GM19438 (cell line): ENCODE data around the gene GGN.
"Not testable (repeated sequence)": the region's sequence is repeated elsewhere in the genome, so short reads cannot be mapped to it uniquely, and the experiment has no call there.

ENCODE experiments used
- ATAC-seq: cut with Tn5 transposase; IDR thresholded peaks from one replicate; pipeline ENCODE4 v1.9.1; 2021; ENCODE audit warnings: low read depth; ENCODE audit not compliant: unreplicated experiment

Gene GGN

DNA sequence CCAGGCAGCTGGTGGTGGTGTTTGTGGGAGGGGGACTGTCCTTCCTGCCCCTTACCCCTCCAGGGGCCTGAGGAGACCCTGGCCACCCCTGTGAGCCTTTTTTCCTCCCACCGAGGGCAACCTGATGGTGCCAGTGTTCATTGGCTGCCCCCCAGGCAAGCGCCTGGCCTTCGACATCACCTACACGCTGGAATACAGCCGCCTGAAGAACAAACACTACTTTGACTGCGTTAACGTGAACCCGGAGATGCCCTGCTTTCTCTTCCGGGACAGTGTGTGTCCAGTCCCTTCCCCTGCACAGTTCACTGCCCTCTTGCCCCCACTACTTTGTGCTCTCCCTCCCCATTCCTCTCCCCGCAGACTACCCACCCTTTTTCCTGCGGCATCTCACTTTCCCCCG is 20.8 kb downstream of the GGN start:
- no peak for ATAC-seq

- ATAC-seq: not testable (repeated sequence)
These were observed 24.7 kb downstream of the GGN start for GRCh38 chr19:38362946-38363688.

DNA sequence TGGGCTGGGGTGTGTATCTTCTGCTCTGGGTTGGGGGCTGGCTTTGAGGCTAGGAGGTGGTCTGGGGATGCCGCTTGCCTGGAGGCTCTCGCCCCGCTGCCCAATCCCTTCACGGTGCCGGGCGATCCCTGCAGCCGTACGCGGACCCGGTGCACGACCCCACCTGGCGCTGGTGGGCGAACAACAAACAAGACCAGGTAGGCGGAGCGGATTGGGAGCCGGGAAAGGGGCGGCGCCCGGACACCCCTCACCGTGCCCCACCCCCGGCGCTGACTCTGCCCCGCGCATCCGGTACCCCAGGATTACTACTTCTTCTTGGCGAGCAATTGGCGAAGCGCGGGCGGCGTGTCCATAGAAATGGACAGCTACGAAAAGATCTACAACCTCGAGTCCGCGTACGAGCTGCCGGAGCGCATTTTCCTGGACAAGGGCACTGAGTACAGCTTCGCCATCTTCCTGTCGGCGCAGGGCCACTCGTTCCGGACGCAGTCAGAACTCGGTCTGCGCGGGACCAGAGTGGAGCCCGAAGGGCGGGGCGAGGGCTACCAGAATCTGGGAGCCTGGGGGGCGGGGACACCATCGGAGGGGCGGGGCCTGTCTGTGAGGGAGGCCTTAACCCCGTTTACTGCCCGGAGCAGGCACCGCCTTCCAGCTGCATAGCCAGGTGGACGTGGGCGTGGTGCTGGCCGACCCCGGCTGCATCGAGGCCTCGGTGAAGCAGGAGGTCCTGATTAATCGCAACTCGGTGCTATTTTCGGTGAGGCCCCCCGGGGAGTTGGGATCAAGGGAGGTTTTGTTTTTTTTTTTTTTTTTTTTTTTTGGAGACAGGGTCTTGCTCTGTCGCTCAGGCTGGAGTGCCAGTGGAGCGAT is 25.5 kb downstream of the GGN start:
- peak; percentile 51 for ATAC-seq

DNA sequence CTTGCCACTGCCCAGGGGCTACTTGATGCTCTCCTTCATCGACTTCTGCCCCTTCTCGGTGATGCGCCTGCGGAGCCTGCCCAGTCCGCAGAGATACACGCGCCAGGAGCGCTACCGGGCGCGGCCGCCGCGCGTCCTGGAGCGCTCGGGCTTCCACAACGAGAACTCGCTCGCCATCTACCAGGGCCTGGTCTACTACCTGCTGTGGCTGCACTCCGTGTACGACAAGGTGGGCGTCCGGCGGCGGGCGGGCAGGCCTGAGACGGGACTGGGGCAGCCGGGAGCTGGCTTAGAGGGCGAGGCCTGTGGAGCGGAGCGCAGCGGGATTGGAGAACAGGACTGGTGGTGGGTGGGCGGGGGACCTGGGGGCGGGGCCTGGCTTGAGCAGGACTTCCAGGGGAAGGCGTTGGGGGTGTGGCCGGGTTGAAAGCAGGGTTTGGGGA is 26.2 kb downstream of the GGN start:
- peak; percentile 43 for ATAC-seq

DNA sequence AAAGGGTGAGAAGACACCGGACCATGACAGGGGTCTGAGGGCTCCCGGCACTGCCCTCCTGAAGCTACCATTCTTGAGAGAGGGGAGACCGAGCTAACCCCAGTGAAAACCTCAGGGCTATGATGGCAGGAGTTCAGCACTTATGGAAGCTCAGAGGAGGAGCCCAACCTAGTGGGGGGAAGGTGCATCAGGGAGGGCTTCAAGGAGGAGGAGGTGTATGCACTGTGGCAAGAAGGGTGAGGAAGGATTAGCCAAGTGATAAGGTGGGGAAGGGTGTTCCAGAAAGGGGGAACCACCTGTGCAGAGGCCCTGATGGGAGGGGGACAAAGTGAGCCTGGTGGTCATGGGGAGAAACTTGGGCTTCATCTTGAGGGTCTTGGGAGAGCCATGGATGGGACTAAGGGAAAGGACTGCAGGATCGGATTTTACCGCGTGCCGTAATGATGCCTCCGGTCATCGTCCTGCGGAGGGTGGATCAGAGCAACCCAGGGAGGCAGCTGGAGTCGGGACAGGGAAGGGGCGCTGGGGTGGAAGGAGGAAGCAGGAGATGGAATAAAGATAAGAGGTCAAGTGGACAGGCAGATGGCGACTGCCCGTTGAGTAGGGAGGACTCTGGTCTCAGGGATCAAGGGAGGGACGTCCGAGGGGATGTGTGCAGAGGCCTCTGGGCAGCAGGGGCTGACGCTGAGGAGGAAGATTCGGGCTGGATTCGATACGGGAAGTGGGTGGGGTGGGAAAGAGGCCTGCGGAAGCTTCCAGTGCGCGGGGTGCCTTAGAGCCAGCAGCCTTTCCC is 26.8 kb downstream of the GGN start:
- no peak for ATAC-seq

DNA sequence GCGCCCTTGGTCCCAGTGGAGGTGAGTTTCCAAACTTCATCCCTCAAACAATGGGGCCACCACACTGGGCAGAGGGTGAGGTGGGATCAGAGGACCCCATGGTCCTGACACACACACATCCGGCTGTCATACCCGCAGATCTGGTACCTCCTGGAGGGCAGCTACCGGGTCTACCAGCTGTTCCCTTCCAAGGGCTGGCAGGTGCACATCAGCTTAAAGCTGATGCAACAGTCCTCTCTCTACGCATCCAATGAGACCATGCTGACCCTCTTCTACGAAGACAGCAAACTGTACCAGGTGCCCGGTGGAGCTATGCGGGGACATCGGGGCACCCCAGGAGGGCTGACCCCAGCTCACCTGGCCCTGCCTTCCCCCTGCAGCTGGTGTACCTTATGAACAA is 27.5 kb downstream of the GGN start:
- ATAC-seq: no peak

GRCh38 chr19:38359242-38360021 is 28.4 kb downstream of the GGN start:
- ATAC-seq: no peak

DNA sequence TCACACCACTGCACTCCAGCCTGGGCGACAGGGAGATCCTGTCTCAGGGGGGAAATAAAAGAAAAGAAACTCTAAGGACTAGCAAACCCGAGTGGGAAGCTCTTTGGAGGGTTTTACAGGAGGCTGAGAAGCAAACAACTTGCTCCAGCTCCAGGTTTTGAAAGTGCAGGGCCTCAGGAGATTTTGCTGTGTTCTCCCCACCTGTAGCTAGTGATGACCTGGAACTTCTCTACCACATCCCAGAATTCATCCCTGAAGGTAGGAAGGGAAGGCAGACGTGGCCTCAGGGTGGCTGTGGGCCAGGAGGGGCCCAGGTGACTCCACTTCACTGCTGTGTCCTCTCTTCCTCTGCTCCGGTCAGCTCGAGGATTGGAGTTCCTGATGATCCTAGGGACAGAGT is 29.8 kb downstream of the GGN start:
- no peak for ATAC-seq

DNA sequence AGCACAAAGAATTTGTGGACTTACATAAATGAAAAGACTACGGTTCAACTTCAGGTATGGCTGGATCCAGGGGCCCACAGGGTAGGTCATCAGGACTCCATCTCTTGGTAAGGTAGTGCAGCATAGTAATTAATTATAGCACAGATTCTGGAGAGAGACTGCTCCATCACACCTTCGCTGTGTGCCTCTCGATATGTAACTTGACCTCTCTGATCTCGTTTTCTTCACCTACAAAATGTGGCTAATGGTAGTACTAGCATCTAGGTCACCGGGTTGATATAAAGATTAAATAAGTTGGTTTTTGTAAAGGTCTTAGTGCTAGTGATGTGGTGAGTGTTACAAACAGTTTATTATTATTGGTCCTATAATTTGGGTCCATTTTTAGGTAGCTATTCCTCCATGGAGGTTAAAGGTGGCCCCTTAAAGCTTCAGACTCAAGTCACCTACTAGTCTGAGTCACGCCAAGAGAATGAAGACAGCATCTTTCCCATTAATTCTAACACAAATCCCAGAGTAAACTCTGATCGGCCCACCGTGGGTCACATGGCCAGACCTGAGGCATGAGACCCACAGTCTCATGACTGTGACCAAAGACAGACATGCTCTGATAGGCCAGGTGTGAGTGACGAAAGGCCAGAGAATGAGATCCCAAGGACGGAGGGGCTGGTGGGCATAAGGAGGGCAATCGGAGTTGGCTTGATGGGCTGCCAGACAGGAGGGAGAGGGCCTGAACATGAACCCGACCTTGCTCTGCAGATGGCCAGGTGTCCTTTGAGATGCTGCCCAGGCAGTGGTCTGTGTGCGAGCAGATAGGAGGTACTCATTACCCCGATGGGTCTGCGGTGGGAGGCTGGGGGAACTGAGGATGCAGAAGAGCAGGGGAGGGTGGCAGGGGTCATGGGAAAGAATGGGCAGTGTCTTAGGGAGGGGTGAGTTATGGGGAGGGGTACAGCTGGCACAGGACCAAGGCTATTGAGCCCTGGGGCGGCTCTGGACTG is 31.8 kb downstream of the GGN start:
- no peak for ATAC-seq

- ATAC-seq: no peak
These were observed 35.2 kb downstream of the GGN start for GRCh38 chr19:38352611-38353010.

- ATAC-seq: no peak
These were observed 35.9 kb downstream of the GGN start for GRCh38 chr19:38351865-38352395.

GRCh38 chr19:38350883-38351282 is 37.0 kb downstream of the GGN start:
- no peak for ATAC-seq

DNA sequence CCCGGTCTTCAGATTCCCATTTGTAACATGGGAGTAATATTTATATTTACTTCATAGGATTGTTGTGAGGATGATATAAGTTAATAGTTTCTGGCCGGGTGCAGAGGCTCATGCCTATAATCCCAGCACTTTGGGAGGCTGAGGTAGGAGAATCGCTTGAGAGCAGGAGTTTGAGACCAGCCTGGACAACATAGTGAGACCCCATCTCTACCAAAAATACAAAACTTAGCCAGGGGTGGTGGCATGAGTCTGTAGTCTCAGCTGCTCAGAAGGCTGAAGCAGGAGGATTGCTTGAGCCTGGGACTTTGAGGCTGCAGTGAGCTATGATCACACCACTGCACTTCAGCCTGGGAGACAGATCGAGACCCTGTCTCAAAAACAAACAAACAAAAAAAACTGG is 41.0 kb downstream of the GGN start:
- ATAC-seq: no peak

DNA sequence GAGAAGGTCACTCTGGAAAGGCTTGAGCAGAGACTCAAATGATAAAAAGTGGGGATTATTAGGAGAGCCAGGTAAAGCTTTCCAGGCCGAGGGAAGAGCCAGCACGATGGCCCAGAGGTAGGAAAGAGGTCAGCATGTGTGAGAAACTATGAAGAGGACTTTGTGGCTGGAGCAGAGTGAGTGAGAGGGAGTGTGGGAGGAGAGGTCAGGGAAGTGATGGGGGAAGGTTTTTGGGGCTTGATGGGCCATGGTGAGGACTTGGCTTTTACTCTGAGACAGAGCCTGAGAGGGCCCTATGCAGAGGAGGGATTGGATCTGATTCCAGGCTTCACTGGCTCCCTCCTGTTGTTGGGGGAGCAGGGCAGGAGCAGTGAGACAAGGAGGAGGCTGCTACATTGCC is 46.9 kb downstream of the GGN start:
- no peak for ATAC-seq

- ATAC-seq: not testable (repeated sequence)
These were observed 48.8 kb downstream of the GGN start for GRCh38 chr19:38339011-38339410.

GRCh38 chr19:38337360-38337653 is 50.5 kb downstream of the GGN start:
- no peak for ATAC-seq

GRCh38 chr19:38336638-38337359 is 51.0 kb downstream of the GGN start:
- ATAC-seq: peak; percentile 43

DNA sequence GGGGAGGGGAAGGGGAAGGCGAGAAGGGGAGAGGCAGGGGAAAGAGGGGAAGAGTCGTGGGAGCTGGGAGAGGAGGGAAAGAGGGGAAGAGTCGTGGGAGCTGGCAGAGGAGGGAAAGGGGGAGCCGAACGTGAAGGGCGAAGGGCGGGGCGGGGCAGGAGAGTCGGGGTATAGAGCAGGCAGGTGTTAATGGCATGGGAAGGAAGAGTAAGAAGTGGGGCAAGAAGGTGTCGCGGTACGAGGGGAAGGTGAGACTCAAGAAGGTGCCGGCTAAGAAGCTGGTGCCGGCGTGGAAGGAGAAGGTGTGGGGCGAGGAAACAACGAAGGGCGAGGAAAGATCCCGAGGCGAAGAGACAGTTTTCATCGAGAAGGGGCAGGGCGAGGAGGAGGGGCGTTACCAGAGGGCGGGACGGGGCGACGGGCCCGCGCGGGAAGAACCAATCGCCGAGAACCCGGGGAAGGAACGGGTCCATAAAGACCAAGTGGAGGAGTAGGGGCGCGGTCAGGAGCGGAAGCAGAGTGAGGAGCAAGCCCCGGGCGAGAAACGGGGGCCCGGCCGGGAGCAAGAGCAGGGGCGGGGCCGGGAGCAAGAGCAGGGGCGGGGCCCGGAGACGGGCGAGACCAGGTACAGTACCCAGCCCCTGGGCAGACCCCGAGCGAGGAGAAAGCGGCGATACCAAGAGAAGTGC is 51.7 kb downstream of the GGN start:
- ATAC-seq: peak; percentile 63
